HepG2 (cell line): Measurements from ENCODE around the gene STK10. TPM values are rescaled to one million over a fixed set of nuclear protein-coding genes. Genes with fewer than 3 reads are reported as not detected.

Source experiments
- GMEB2 ChIP-seq: IDR thresholded peaks from 2 replicates; pipeline ENCODE4 v1.6.1; 2016; ENCODE audit warnings: missing biosample characterization, missing genetic modification reagents, low read depth
- HDAC1 ChIP-seq: sonication (generic); formaldehyde crosslinking; IDR thresholded peaks from 2 replicates; pipeline ENCODE4 v1.5.1; 2020; ENCODE audit warnings: mild to moderate bottlenecking, missing genetic modification reagents
- HMGXB3 ChIP-seq: sonication (generic); formaldehyde crosslinking; IDR thresholded peaks from 2 replicates; pipeline ENCODE4 v1.4.0; 2020; ENCODE audit warnings: missing genetic modification reagents, borderline replicate concordance
- JARID2 ChIP-seq: sonication (generic); formaldehyde crosslinking; IDR thresholded peaks from 2 replicates; pipeline ENCODE4 v1.8.1; 2023; ENCODE audit warnings: missing genetic modification reagents, inconsistent platforms; ENCODE audit not compliant: insufficient replicate concordance
- MTA3 ChIP-seq: sonication (generic); formaldehyde crosslinking; IDR thresholded peaks from 2 replicates; pipeline ENCODE4 v1.4.0; 2020; ENCODE audit warnings: missing genetic modification reagents
- NFKBIZ ChIP-seq: IDR thresholded peaks from 2 replicates; pipeline ENCODE4 v1.6.1; 2018; ENCODE audit warnings: missing genetic modification reagents, missing compliant biosample characterization
- NR2F1 ChIP-seq, 2 experiments: fragments of 450-650 bp in 1 of 2; formaldehyde crosslinking in 1 of 2; IDR thresholded peaks; 2 replicates each; pipeline versions ENCODE4 v1.5.0 to v1.6.1; 2016 to 2020; ENCODE audit warnings: mild to moderate bottlenecking in 1 of 2, missing compliant biosample characterization in 1 of 2, missing genetic modification reagents in 1 of 2, moderate library complexity in 1 of 2
- SATB2 ChIP-seq: sonication (generic); formaldehyde crosslinking; IDR thresholded peaks from 2 replicates; pipeline ENCODE4 v1.5.0; 2020; ENCODE audit warnings: missing genetic modification reagents
- SMAD9 ChIP-seq: sonication (generic); formaldehyde crosslinking; IDR thresholded peaks from 2 replicates; pipeline ENCODE4 v1.5.1; 2020; ENCODE audit warnings: mild to moderate bottlenecking, missing genetic modification reagents
- SYNCRIP ChIP-seq: fragments of 200-400 bp; formaldehyde crosslinking; IDR thresholded peaks from 2 replicates; pipeline ENCODE4 v1.6.1; 2018; ENCODE audit warnings: mild to moderate bottlenecking, low read depth, low read length; ENCODE audit not compliant: insufficient read depth
- ZNF20 ChIP-seq: sonication (generic); formaldehyde crosslinking; IDR thresholded peaks from 2 replicates; pipeline ENCODE4 v1.4.0; 2020; ENCODE audit warnings: mild to moderate bottlenecking, moderate library complexity, missing genetic modification reagents
- ZNF224 ChIP-seq: sonication (generic); formaldehyde crosslinking; IDR thresholded peaks from 2 replicates; pipeline ENCODE4 v1.5.0; 2020; ENCODE audit warnings: mild to moderate bottlenecking, missing genetic modification reagents
- ZNF251 ChIP-seq: sonication (generic); formaldehyde crosslinking; IDR thresholded peaks from 2 replicates; pipeline ENCODE4 v1.9.0; 2021; ENCODE audit warnings: mild to moderate bottlenecking, missing genetic modification reagents
- ZNF326 ChIP-seq: sonication (generic); formaldehyde crosslinking; IDR thresholded peaks from 2 replicates; pipeline ENCODE4 v1.4.0; 2020; ENCODE audit warnings: missing genetic modification reagents, borderline replicate concordance
- ZNF329 ChIP-seq: sonication (generic); formaldehyde crosslinking; IDR thresholded peaks from 2 replicates; pipeline ENCODE4 v1.9.0; 2021; ENCODE audit warnings: low read depth, mild to moderate bottlenecking, missing genetic modification reagents
- ZNF343 ChIP-seq: sonication (generic); formaldehyde crosslinking; IDR thresholded peaks from 2 replicates; pipeline ENCODE4 v1.4.0; 2020; ENCODE audit warnings: mild to moderate bottlenecking, missing genetic modification reagents
- ZNF512 ChIP-seq: sonication (generic); formaldehyde crosslinking; IDR thresholded peaks from 2 replicates; pipeline ENCODE4 v1.4.0; 2020; ENCODE audit warnings: mild to moderate bottlenecking, missing genetic modification reagents
- ZNF572 ChIP-seq: sonication (generic); formaldehyde crosslinking; IDR thresholded peaks from 2 replicates; pipeline ENCODE4 v1.5.1; 2020; ENCODE audit warnings: mild to moderate bottlenecking, missing genetic modification reagents
- ZNF850 ChIP-seq: sonication (generic); formaldehyde crosslinking; conservative IDR thresholded peaks from 2 replicates; pipeline ENCODE4 v1.9.0; 2021; ENCODE audit warnings: mild to moderate bottlenecking, missing genetic modification reagents
- ZSCAN25 ChIP-seq: sonication (generic); formaldehyde crosslinking; IDR thresholded peaks from 2 replicates; pipeline ENCODE4 v1.8.0; 2022; ENCODE audit warnings: mild to moderate bottlenecking, missing genetic modification reagents
- ZSCAN29 ChIP-seq: sonication (generic); formaldehyde crosslinking; conservative IDR thresholded peaks from 2 replicates; pipeline ENCODE4 v1.4.0; 2020; ENCODE audit warnings: mild to moderate bottlenecking, missing genetic modification reagents
- polyA plus RNA-seq, 8 experiments: library from polyadenylated mRNA; depleted of rRNA in 3 of 8; stranded (reverse) in 7 of 8; unstranded in 1 of 8; fragments of >200 nt; fragmentation: Illumina TruSeq in 4 of 8; extraction: Trizol in 4 of 8; gene quantifications; 2 replicates each; pipeline versions ENCODE4 v1.2.1 to v1.2.3, GENCODE V29; 2011 to 2016; ENCODE audit warnings: low read depth in 4 of 8, missing spikeins in 1 of 8, mixed read lengths in 1 of 8; ENCODE audit not compliant: insufficient read depth in 1 of 8
- total RNA-seq, 5 experiments: library from RNA; depleted of rRNA; stranded (reverse); fragments of >200 nt; fragmentation: Illumina TruSeq; extraction: Trizol; gene quantifications; 2 replicates each; pipeline ENCODE4 v1.2.3, GENCODE V29; 2016; ENCODE audit warnings: low read depth in 1 of 5
- TF ChIP-seq, protein P1 (sequence below): sonication (generic); formaldehyde crosslinking; IDR thresholded peaks from 2 replicates; pipeline ENCODE4 v1.4.0; 2020; ENCODE audit warnings: mild to moderate bottlenecking, missing genetic modification reagents

Gene STK10
- total and polyA plus RNA-seq, 2 of the 13 experiments (the other 11 are each of a cell fraction or from before 2014, with no cell fraction given): 7.0 to 7.2 TPM

DNA sequence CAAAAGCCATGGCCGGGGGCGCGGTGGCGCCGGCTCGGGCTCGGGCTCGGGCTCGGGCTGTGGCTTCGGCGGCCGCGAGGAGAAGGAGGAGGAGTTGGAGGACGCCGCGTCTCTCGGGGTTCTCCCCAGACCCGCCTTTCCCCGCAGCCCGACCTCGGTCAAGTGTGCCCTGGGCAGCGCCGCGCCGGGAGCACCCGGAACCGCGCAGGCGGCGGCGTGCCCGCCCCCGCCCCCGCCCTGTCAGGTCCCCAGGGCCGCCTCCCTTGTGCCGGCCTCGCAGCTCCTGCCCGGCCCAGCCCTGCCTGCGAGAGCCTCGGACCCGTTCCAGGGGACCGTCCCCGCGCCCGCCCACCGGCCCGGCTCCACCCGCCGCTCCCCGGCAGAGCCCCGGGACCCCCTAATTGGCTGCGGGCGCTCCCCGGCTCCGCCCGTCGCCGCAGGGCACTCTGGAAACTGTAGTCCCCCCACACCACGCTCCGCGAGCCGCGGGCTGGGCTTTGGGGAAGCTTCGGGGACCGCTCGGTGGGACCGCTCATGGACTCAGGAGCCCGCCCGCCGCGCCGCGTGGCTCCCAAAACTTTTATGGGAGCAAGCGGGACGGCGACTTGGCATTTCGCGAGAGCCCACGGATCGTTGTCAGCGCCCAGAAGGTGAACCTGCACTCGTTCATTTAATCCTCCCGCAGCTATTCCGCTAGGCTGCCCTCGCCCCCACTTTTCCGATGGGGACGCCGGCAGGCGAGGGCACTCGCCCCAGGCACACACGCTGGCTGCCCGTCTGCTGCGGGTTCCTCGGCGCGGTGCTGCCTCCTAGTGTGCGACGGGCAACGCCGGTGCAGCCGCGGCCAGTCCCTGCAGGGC is at the start of gene STK10 (continued):
- TF ChIP-seq ZNF512 (CRISPR knock-in tag): peak; percentile 44; the same call in 1 of the 2 replicates
- TF ChIP-seq ZNF329 (CRISPR knock-in tag): no peak; the same call in 1 of the 2 replicates
- TF ChIP-seq SMAD9 (CRISPR knock-in tag): no peak
- TF ChIP-seq ZNF326 (CRISPR knock-in tag): no peak
- no peak for TF ChIP-seq HMGXB3 (CRISPR knock-in tag)
- no peak; the same call in 1 of the 2 replicates for TF ChIP-seq ZSCAN29 (CRISPR knock-in tag)
- TF ChIP-seq ZNF224 (CRISPR knock-in tag): 0 out of 2 replicates have a peak, but pooled peaks have one; percentile 67
- TF ChIP-seq SATB2 (CRISPR knock-in tag): no peak; the same call in 1 of the 2 replicates
- TF ChIP-seq NR2F1 (CRISPR knock-in tag; IDR thresholded peaks at IDR 0.05): no peak
- peak; percentile 53 for TF ChIP-seq ZSCAN25 (CRISPR knock-in tag)
- TF ChIP-seq ZNF343 (CRISPR knock-in tag): no peak
- no peak for TF ChIP-seq ZNF251 (CRISPR knock-in tag)
- 0 out of 2 replicates have a peak, but pooled peaks have one; percentile 63 for TF ChIP-seq ZNF572 (CRISPR knock-in tag)
- no peak for TF ChIP-seq ZNF850 (CRISPR knock-in tag)
- peak; percentile 80 for TF ChIP-seq HDAC1 (CRISPR knock-in tag)
- TF ChIP-seq GMEB2 (CRISPR knock-in tag): no peak
- TF ChIP-seq NFKBIZ (CRISPR knock-in tag): no peak
- TF ChIP-seq, protein P1, sequence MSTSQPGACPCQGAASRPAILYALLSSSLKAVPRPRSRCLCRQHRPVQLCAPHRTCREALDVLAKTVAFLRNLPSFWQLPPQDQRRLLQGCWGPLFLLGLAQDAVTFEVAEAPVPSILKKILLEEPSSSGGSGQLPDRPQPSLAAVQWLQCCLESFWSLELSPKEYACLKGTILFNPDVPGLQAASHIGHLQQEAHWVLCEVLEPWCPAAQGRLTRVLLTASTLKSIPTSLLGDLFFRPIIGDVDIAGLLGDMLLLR: no peak; the same call in none of the 2 replicates
- no peak for TF ChIP-seq ZNF20 (CRISPR knock-in tag)
- no peak for TF ChIP-seq JARID2 (CRISPR knock-in tag)
- no peak for TF ChIP-seq SYNCRIP
- no peak for TF ChIP-seq MTA3 (CRISPR knock-in tag)
